ENCODE data around the gene PPP2R3B. TPM values are rescaled to one million over a fixed set of nuclear protein-coding genes. Genes with fewer than 3 reads are reported as not detected.

PPP2R3B gene
- total and polyA plus RNA-seq, 7 donors = 2.1 to 16.1 (median 5.4) TPM

DNA sequence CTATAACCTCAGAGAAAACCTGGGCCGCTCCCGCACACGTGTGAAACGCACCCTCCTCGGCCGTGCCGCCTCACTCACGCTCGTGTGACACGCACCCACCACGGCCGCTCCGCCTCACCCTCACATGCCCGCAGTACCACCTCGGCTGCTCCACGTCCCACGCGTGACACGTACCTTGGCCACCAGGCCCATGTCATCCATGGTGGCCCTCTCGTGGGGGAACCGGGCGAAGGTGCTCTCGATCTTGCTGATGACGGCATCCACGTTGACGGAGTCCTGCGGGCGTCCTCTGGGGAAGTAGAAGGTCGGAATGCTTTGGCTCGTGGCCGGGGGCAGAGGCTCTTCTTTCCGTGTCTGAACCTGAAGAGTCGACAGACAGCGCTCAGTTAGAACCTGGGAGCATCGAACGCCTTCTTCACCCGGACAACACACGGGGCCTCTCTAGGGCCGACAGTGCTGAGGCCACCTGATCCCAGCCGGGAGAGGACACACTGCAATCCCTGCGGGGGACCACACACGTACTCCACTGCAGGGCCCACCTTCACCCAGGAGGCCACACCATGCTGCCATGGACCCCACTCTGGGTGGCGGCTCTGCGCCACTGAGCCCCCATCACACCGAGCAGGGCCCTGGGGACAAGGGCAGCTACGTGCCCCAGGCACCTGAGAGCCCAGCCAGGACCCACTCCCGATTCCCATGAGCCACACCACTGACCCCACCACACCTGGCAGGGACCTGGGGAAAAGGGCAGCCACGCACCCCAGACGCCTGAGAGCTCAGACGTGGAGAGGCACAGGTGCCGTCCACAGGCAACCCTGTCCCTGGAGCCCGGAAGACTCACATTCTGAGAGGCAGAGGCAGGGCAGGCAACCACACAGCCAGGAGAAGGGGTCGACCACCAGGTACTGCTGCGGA, 25.2 kb downstream of the PPP2R3B start:
- Histone ChIP-seq H3K27ac (no peak overlapping the region), H3K36me3 (peaks cover 0 to 17% (median 2%) of the 10 kb centered on the region in 4 donors), H3K4me1 (no peaks in the 10 kb centered on the region), H3K27me3 (no peaks in the 10 kb centered on the region), H3K4me3 (no peak overlapping the region), H3K9me3 (peaks cover 0 to 18% (median 3%) of the 10 kb centered on the region in 4 donors)
- no peak for TF ChIP-seq POLR2AphosphoS5 (IDR thresholded peaks at IDR 0.05)
- no peak for TF ChIP-seq CTCF (IDR thresholded peaks at IDR 0.05)
- no peak for TF ChIP-seq EP300 (IDR thresholded peaks at IDR 0.05)
- TF ChIP-seq POLR2A (IDR thresholded peaks at IDR 0.05) = no peak
- no peak for DNase-seq
- intact Hi-C loops (cut with DNase I) = no loop called here
- WGBS, 2 donors = 97% methylated on average over 54 of the region's 54 CpGs

- DNase-seq = no peak
- Histone ChIP-seq H3K27me3 (no peaks in the 10 kb centered on the region), H3K27ac (no peak overlapping the region), H3K36me3 (peaks cover 0 to 17% (median 2%) of the 10 kb centered on the region in 4 donors), H3K9me3 (peaks cover 0 to 18% (median 3%) of the 10 kb centered on the region in 4 donors), H3K4me1 (no peaks in the 10 kb centered on the region), H3K4me3 (no peak overlapping the region)
- intact Hi-C loops (cut with DNase I) = no loop called here
- no peak for TF ChIP-seq CTCF (IDR thresholded peaks at IDR 0.05)
- TF ChIP-seq EP300 (IDR thresholded peaks at IDR 0.05) = no peak
- TF ChIP-seq POLR2AphosphoS5 (IDR thresholded peaks at IDR 0.05) = no peak
- TF ChIP-seq POLR2A (IDR thresholded peaks at IDR 0.05) = no peak
- 94 to 96% methylated on average over 26 of the region's 26 CpGs for WGBS, 2 donors
Measured at GRCh38 chrX:360496-361150, 26.1 kb downstream of the PPP2R3B start.

GRCh38 chrX:358651-359143, 28.0 kb downstream of the PPP2R3B start:
- Histone ChIP-seq H3K4me3 (no peak overlapping the region), H3K4me1 (no peaks in the 10 kb centered on the region), H3K36me3 (peaks cover 0 to 17% (median 2%) of the 10 kb centered on the region in 4 donors), H3K27ac (no peak overlapping the region), H3K27me3 (no peaks in the 10 kb centered on the region), H3K9me3 (peaks cover 0 to 18% (median 3%) of the 10 kb centered on the region in 4 donors)
- intact Hi-C loops (cut with DNase I) = no loop called here
- no peak for TF ChIP-seq CTCF (IDR thresholded peaks at IDR 0.05)
- TF ChIP-seq EP300 (IDR thresholded peaks at IDR 0.05) = no peak
- no peak for TF ChIP-seq POLR2AphosphoS5 (IDR thresholded peaks at IDR 0.05)
- no peak for TF ChIP-seq POLR2A (IDR thresholded peaks at IDR 0.05)
- DNase-seq = no peak
- 95 to 97% methylated on average over 49 of the region's 49 CpGs for WGBS, 2 donors

- Histone ChIP-seq H3K4me3 (no peak overlapping the region), H3K36me3 (peaks cover 0 to 17% (median 2%) of the 10 kb centered on the region in 4 donors), H3K4me1 (no peaks in the 10 kb centered on the region), H3K27ac (no peak overlapping the region), H3K9me3 (peaks cover 0 to 18% (median 3%) of the 10 kb centered on the region in 4 donors), H3K27me3 (no peaks in the 10 kb centered on the region)
- WGBS, 2 donors = 89 to 93% methylated on average over 48 of the region's 48 CpGs
- TF ChIP-seq EP300 (IDR thresholded peaks at IDR 0.05) (no peak), POLR2A (IDR thresholded peaks at IDR 0.05) (no peak), CTCF (IDR thresholded peaks at IDR 0.05) (no peak), POLR2AphosphoS5 (IDR thresholded peaks at IDR 0.05) (no peak)
- DNase-seq = no peak
- intact Hi-C loops (cut with DNase I) = no loop called here
Measured at GRCh38 chrX:357693-358471, 28.8 kb downstream of the PPP2R3B start.
